GM19035 (cell line): ENCODE data around the gene CLDN19.
A peak's percentile ranks its signal among the peaks of the same experiment; 100 is the strongest.

Source experiments
- ATAC-seq: cut with Tn5 transposase; IDR thresholded peaks from one replicate; pipeline ENCODE4 v1.9.1; 2021; ENCODE audit not compliant: unreplicated experiment

CLDN19 gene

GRCh38 chr1:42739753-42740700 is at the start of gene CLDN19:
Gene CLDN19, minus strand, starts transcription at chr1:42740236. Its CDS starts 173 bp downstream, at chr1:42740063.
- ATAC-seq, result no peak

GRCh38 chr1:42788021-42788420 is 48.0 kb upstream of the CLDN19 start:
- ATAC-seq, result no peak

GRCh38 chr1:42786097-42786496 is 46.1 kb upstream of the CLDN19 start:
- ATAC-seq, result no peak

GRCh38 chr1:42784946-42785693 is 45.1 kb upstream of the CLDN19 start, which contains the start of gene TMEM269:
Gene TMEM269, plus strand, starts transcription at chr1:42784991. Its CDS starts 4,903 bp downstream, at chr1:42789894.
- ATAC-seq, result no peak

GRCh38 chr1:42784547-42784945 is 44.5 kb upstream of the CLDN19 start:
- no peak for ATAC-seq

GRCh38 chr1:42783092-42783491 is 43.1 kb upstream of the CLDN19 start:
- ATAC-seq, result no peak

- ATAC-seq, result no peak
Observed at GRCh38 chr1:42780176-42780575, 40.1 kb upstream of the CLDN19 start.

- ATAC-seq, result no peak
Observed at GRCh38 chr1:42779725-42780124, 39.7 kb upstream of the CLDN19 start.

GRCh38 chr1:42777852-42778251 is 37.8 kb upstream of the CLDN19 start:
- ATAC-seq, result no peak

- ATAC-seq, result no peak
Observed at GRCh38 chr1:42776502-42776901, 36.5 kb upstream of the CLDN19 start.

GRCh38 chr1:42774928-42775526 is 35.0 kb upstream of the CLDN19 start:
- ATAC-seq, result no peak

- ATAC-seq, result no peak
Observed at GRCh38 chr1:42773420-42773819, 33.4 kb upstream of the CLDN19 start.

- ATAC-seq, result no peak
Observed at GRCh38 chr1:42769811-42770210, 29.8 kb upstream of the CLDN19 start.

- no peak for ATAC-seq
Observed at GRCh38 chr1:42768172-42768571, 28.1 kb upstream of the CLDN19 start.

GRCh38 chr1:42767510-42768000 is 27.5 kb upstream of the CLDN19 start:
- peak; percentile 16 for ATAC-seq

GRCh38 chr1:42766741-42767509 is 26.9 kb upstream of the CLDN19 start, which contains the start of the genes C1orf50 and P3H1:
Gene C1orf50, plus strand, starts transcription at chr1:42767249. Its CDS starts 63 bp downstream, at chr1:42767312.
Gene P3H1, minus strand, starts transcription at chr1:42767028. Its CDS starts 57 bp downstream, at chr1:42766971.
- peak; percentile 80 for ATAC-seq

- peak; percentile 37 for ATAC-seq
Observed at GRCh38 chr1:42765832-42766740, 26.1 kb upstream of the CLDN19 start.

- no peak for ATAC-seq
Observed at GRCh38 chr1:42765269-42765668, 25.2 kb upstream of the CLDN19 start.

- ATAC-seq, result no peak
Observed at GRCh38 chr1:42762269-42762668, 22.2 kb upstream of the CLDN19 start.
